ENCODE measurements around the gene ARHGEF19. TPM values are rescaled to one million over a fixed set of nuclear protein-coding genes. Genes with fewer than 3 reads are reported as not detected.

ARHGEF19 gene
- total RNA-seq, 2 donors from 2014 or later: 1.5 to 4.8 TPM

DNA sequence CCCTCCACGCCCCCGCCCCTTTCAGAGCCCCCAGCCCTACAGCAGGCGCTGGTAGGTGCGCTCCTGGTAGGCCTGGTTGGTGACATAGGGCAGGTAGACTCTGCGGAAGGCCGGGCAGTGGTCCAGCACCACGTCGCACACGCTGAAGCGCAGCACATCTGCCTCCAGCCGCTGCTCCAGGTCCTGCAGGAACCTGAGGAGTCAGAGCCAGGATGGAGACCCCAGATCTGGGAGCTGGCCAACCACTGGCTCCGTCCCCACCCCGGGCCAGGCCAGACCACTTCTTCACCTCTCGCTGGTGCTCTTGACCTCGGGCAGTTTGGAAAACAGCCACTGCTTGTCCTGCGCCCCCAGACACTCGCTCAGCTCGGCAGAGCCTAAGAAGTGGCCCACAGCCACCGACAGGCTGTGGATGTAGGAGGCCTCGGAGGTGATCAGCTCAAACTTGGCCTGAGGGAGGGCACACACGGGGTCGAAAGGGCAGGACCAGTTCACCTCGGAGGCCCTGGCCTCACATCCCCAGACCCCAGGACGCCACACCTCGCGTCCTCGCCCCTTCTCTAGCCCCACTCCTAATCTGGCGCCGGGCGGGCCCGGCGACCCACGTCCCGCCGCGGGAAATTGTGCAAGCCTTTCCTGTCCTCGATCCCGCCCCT is 6.4 kb downstream of the ARHGEF19 start:
- Histone ChIP-seq H3K36me3 (no peaks in the 10 kb centered on the region), H3K9me3 (no peaks in the 10 kb centered on the region), H3K27me3 (no peaks in the 10 kb centered on the region), H3K4me1 (peaks cover 0 to 22% of the 10 kb centered on the region in 2 donors), H3K27ac (peak overlapping the region; percentile 86 to 88), H3K4me3 (peak overlapping the region; percentile 32 to 67)
- DNase-seq (ENCODE audit: low spot score): no peak
- TF ChIP-seq, protein P1, sequence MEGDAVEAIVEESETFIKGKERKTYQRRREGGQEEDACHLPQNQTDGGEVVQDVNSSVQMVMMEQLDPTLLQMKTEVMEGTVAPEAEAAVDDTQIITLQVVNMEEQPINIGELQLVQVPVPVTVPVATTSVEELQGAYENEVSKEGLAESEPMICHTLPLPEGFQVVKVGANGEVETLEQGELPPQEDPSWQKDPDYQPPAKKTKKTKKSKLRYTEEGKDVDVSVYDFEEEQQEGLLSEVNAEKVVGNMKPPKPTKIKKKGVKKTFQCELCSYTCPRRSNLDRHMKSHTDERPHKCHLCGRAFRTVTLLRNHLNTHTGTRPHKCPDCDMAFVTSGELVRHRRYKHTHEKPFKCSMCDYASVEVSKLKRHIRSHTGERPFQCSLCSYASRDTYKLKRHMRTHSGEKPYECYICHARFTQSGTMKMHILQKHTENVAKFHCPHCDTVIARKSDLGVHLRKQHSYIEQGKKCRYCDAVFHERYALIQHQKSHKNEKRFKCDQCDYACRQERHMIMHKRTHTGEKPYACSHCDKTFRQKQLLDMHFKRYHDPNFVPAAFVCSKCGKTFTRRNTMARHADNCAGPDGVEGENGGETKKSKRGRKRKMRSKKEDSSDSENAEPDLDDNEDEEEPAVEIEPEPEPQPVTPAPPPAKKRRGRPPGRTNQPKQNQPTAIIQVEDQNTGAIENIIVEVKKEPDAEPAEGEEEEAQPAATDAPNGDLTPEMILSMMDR (IDR thresholded peaks at IDR 0.05): no peak

DNA sequence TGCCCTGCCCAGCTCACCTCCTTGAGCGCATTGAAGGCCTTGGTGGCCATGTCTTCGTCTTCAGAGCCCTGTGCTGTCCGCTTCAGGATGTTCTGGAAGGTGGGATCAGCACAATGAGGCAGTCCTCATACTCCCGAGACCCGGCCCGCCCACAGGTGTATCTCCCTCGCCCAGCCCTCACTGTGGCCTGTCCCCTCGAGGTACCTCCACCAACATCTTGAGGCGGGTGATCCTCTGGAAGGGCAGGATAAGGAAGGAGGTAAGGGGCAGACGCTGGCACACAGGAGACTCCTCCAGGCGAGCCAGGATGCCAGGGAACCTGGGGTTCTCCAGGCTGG is 7.1 kb downstream of the ARHGEF19 start:
- TF ChIP-seq, protein P1 (IDR thresholded peaks at IDR 0.05): no peak
- no peak for DNase-seq (ENCODE audit: low spot score)
- Histone ChIP-seq H3K27me3 (no peaks in the 10 kb centered on the region), H3K4me3 (no peak overlapping the region), H3K9me3 (no peaks in the 10 kb centered on the region), H3K27ac (no peak overlapping the region), H3K36me3 (no peaks in the 10 kb centered on the region), H3K4me1 (peaks cover 0 to 22% of the 10 kb centered on the region in 2 donors)

DNA sequence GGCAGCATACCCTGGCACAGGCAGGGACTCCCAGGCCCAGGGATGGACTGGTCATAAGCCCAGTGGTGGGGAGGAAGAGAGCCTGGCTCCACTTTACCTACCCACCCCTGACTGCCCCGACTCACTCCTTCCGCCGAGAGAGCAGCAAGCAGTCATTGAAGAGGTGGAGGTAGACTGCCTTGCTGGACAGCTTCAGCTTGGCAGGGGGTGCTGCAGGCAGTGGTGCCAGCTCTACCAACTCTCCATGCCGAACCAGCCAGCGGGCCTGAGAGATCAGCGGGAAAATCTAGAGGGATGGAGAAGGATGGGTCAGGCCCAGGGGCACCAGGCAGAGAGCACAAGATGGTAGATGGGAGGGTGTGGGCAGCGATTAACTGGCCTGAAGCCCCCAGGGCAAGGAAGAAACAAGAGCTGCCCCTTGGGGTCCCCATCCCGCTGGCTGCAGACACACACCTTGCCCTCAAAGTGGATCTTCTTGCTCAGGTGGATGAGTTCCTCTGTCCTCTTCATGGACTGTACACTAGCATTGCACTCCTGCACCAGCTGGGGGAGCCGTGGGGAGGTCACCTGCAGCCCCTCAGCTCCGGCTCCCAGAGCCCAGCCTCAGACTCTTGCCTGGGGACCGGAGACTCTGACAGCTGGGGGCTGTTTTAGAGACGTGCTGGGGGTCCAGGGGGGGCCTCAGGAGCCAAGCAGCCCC is 7.7 kb downstream of the ARHGEF19 start:
- TF ChIP-seq, protein P1 (IDR thresholded peaks at IDR 0.05): peak; percentile 15 to 48
- Histone ChIP-seq H3K4me1 (peaks cover 0 to 22% of the 10 kb centered on the region in 2 donors), H3K4me3 (no peak overlapping the region), H3K27me3 (no peaks in the 10 kb centered on the region), H3K36me3 (no peaks in the 10 kb centered on the region), H3K27ac (no peak overlapping the region), H3K9me3 (no peaks in the 10 kb centered on the region)
- no peak for DNase-seq (ENCODE audit: low spot score)

DNA sequence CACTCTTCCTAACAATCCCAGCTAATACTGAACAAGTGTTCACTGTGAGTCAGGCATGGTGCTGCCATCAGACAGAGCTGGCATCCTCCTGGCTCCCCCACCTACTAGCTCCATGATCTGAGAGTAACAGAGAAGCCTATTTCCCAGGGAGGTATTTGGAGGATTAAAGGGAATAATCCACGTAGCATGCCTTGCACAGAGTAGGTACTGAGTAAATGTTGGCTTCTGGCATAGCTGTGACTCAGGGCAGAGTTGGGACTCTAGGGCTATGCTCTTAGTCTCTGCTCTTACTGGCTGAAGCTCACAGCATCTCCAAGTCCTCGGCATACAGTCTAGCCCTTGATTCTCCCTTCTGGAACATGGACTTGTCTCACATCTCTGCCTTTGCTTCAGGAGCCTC is 8.2 kb downstream of the ARHGEF19 start:
- H3K27me3 ChIP-seq: no peaks in the 10 kb centered on the region
- no peak overlapping the region for H3K4me3 ChIP-seq
- TF ChIP-seq, protein P1 (IDR thresholded peaks at IDR 0.05): no peak
- H3K4me1 ChIP-seq: peaks cover 0 to 22% of the 10 kb centered on the region in 2 donors
- H3K36me3 ChIP-seq: no peaks in the 10 kb centered on the region
- H3K9me3 ChIP-seq: no peaks in the 10 kb centered on the region
- H3K27ac ChIP-seq: no peak overlapping the region
- DNase-seq (ENCODE audit: low spot score): no peak

DNA sequence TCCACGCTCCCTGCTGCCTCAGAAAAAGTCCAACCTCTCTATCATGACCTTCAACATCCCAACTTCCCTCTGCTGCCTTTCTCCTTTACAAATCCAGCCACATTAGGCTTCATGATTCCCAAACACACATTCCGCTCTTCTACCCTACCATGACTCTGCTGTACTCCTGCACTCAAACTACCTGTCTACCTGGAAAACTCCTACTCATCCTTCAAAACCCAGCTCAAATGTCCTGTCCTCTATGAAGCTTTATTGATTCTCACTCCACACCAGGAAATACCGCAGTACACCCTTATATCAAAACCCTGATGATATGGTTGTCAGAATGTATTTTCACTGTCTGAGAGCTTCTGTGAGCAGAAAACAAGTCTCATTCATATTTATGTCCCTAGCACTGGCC is 8.9 kb downstream of the ARHGEF19 start:
- Histone ChIP-seq H3K27ac (no peak overlapping the region), H3K4me3 (no peak overlapping the region), H3K36me3 (no peaks in the 10 kb centered on the region), H3K9me3 (no peaks in the 10 kb centered on the region), H3K4me1 (peaks cover 0 to 22% of the 10 kb centered on the region in 2 donors), H3K27me3 (no peaks in the 10 kb centered on the region)
- no peak for DNase-seq (ENCODE audit: low spot score)
- TF ChIP-seq, protein P1 (IDR thresholded peaks at IDR 0.05): no peak

All from right atrium auricular region (tissue), 2 donors.